Gastroesophageal sphincter (tissue), 3 donors: ENCODE results near the gene GOLT1B.

Source experiments
- CTCF ChIP-seq, 4 experiments: fragments of 200-600 bp in 2 of 4; fragments of 450-650 bp in 2 of 4; sonication (generic) in 1 of 4; IDR thresholded peaks; one replicate each; pipeline ENCODE4 v1.5.1; 2017 to 2019; ENCODE audit warnings: antibody characterized with exemption in 4 of 4, mild to moderate bottlenecking in 2 of 4, moderate library complexity in 2 of 4
- EP300 ChIP-seq: sonication (generic); formaldehyde crosslinking; IDR thresholded peaks from one replicate; pipeline ENCODE4 v1.6.1; 2017; ENCODE audit warnings: antibody characterized with exemption, mild to moderate bottlenecking
- POLR2A ChIP-seq, 2 donors: fragments of 450-650 bp; IDR thresholded peaks; one replicate each; pipeline ENCODE4 v1.6.1; 2017; ENCODE audit warnings: antibody characterized with exemption in 2 of 2, mild to moderate bottlenecking in 2 of 2, moderate library complexity in 1 of 2

GRCh38 chr12:21558100-21558679 is 56.6 kb downstream of the GOLT1B start:
- no peak for TF ChIP-seq CTCF (IDR thresholded peaks at IDR 0.05)
- no peak for TF ChIP-seq POLR2A (IDR thresholded peaks at IDR 0.05)
- TF ChIP-seq EP300 = no peak
